CD1c-positive myeloid dendritic cell (primary cell): ENCODE measurements around the gene PTPRN2.

Source experiments
- DNase-seq: peaks from one replicate; pipeline ENCODE4 v3.0.0-alpha.2; 2016; ENCODE audit errors: extremely low spot score

PTPRN2 gene

DNA sequence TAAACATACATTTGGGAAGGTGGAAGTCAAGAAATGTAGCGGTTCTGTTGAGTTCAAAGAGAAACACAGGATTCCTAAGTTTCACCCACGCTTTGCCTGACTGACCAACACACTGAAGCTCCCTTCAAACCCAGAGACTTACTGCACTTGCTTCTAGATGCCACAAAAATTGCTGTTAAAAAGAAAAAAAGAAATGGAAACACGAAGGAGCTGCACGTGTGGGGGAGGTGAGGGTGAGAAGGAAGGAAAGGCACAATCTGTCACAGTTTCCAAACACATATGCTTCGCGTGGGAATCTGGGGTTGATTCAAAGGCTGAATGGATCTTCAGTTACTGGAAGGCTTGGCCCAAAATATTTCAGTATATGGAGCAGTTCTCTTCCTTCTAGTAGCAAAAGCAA, 755.2 kb downstream of the PTPRN2 start:
- no peak for DNase-seq

DNA sequence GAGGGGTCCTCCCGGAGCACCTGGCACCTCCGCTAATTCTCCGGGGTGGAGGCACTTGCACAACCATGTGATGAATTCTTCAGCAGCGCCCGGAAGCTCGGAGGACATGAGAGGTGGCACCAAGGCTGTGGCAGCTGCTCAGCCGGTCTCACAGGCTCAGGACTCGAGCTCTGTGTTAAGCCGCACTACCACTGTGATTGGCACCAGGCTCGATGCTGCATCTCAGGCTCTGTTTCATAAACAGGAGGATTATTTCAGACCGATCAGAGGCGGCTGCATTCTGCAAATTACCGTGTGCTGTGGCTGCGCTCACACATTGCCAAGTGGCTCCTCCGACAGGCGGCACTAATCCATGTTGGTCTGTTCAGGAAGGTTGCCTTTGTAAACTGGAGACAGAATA, 755.6 kb downstream of the PTPRN2 start:
- no peak for DNase-seq

GRCh38 chr7:157831143-157831905, 756.3 kb downstream of the PTPRN2 start:
- no peak for DNase-seq

DNA sequence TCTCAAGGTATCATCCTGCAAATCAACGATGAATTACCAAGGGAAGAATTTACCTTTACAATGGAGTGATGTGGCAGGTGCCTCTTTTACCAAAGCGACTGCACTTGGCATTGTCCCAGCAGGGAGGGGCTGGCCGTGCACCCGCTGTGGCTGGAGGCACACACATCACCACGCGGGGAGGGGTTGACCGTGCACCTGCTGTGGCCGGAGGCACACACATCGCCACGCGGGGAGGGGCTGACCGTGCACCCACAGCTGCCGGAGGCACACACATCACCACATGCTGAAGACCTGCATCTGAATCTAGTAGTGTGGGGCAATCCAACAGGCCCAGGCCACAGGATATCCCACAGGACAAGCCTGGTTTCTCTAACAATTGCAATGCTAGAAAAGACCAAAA, 757.3 kb downstream of the PTPRN2 start:
- no peak for DNase-seq

GRCh38 chr7:157829491-157829890, 758.1 kb downstream of the PTPRN2 start:
- DNase-seq = no peak

DNA sequence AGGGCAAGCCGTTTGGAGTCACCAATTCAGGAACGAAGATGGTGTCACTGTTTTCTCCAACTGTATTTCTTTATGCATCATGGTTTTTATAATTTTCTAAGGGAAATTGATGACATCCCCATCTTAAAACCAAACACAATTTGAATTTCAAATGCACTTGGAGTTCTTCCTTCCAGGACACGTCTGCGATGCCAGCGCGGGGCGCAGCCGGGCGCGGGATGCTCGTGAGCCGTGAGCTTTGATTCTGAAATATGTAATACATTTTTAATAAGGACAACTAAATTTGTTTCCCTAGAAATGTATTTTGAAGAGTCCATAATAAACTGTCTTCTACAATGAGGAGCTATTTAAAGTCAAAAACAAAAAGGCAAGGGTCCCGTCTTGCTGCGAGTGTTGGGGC, 758.7 kb downstream of the PTPRN2 start:
- DNase-seq = no peak

GRCh38 chr7:157828190-157828589, 759.4 kb downstream of the PTPRN2 start:
- DNase-seq = no peak

DNA sequence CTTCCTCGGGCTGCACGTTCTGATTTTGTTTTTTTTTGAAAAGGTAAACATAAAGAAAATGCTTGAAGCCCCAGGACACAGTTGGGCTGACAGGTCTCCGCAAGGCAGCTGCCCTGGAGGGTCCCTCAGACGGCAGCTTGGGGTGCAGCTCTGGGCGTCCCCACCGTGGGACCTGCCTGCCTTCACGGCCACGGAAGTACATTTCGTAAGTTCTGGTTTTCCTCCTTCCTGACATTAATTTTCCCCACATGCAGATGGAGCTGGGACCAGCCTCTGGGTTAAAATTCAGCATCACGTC, 759.8 kb downstream of the PTPRN2 start:
- DNase-seq = no peak

DNA sequence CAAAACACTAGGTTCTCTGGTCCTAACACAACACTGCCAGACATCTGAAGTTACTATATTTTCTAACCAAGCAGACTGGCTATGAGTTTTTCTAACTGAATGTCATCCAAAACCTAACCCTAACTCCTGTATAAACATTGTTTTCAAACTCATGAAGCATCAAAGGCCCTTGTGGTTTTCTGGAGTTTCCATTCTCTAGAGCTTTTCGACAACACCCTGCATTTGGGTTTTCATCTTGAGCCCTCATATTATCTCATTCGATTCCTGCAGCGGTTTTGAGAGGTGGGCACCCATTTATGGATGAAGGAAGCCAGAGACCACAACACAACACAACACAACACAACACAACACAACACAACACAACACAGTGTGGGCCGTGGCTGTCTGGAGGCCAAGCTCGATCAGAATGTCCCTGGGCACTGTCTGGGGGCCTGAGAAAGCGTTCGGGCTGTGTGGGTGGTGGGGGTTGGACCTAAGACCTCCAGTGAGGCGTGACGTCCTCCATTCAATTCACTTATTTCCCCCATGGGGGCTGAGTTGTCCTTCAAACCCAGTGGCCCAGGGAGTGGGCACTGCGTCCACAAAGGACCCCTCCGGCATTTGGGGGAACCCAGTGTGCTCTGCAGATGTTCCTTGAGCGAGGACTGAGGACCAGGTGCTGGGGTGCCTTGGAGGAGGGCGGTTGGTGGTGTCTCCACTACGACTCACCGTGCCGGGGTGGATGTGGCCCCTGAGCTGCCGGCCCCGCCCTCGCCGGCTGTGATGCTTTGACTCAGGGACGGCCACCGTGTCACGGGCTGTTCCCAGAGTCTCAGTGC, 760.4 kb downstream of the PTPRN2 start:
- no peak for DNase-seq

DNA sequence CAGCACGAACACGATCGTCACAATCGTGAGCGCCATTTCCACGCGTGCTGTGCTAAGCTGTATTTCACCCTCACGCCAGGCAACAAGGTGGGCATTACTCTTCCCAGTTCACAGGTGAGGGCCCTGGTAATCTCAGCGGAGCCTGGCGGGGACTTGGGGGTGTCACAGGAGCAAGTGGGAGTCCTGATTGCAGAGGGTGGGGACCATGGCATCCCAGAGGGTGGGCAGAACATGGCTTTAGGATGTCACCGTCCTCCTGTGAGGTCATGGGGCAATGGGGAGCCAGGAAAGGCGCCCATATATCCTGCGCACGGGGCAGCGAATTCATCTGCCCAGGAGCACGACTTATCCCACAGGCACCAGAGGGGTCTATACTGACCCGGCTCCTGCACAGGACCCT, 761.1 kb downstream of the PTPRN2 start:
- no peak for DNase-seq

- DNase-seq = no peak
Measured at GRCh38 chr7:157825325-157825724, 762.3 kb downstream of the PTPRN2 start.

GRCh38 chr7:157824819-157825121, 762.9 kb downstream of the PTPRN2 start:
- DNase-seq = no peak

GRCh38 chr7:157824011-157824818, 763.4 kb downstream of the PTPRN2 start:
- no peak for DNase-seq

GRCh38 chr7:157822688-157823031, 765.0 kb downstream of the PTPRN2 start:
- no peak for DNase-seq

GRCh38 chr7:157821959-157822687, 765.5 kb downstream of the PTPRN2 start:
- DNase-seq = no peak

DNA sequence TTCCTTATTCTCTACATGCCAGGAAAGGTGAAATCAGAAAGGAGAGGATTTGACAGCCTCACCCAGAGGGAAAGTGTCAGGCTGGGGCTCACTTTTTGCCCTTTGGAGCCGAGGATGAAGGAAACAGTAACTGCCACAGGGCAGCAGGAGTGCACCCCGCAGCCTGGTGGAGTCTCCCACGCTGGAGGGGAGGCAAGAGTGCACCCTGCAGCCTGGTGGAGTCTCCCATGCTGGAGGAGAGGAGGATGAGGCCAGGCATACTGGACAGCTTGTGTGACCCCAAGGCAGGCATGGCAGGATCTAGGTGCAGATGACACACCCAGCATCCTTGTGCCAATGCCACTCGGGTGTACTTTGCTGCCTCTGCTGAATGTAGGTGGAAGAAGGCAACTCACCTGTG, 766.8 kb downstream of the PTPRN2 start:
- no peak for DNase-seq

- DNase-seq = no peak
Measured at GRCh38 chr7:157819455-157819807, 768.2 kb downstream of the PTPRN2 start.

- no peak for DNase-seq
Measured at GRCh38 chr7:157818701-157819454, 768.7 kb downstream of the PTPRN2 start.

- DNase-seq = no peak
Measured at GRCh38 chr7:157817944-157818700, 769.5 kb downstream of the PTPRN2 start.

DNA sequence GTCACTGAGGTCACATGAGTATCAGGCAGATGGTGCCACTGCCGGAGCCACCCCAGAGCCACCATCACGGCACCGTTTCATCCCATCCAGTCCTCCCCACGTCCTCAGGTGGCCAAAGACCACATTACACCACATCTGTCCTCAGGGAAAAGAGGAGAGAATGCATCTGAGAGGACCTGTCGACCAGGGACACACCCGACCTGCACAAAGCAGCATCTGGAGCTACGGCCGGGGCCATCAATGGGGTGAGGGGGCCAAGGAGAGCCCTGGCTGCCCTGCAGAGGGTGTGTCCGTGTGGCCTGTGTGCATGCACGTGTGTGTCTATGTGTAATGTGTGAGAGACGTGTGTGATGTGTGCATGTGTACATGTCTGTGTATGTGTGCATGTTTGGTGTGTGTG, 770.2 kb downstream of the PTPRN2 start:
- no peak for DNase-seq
